Ovary (tissue), 3 donors: ENCODE measurements around the gene TRIM46.

Experiments
- POLR2A ChIP-seq: fragments of 450-650 bp; IDR thresholded peaks from one replicate; pipeline ENCODE4 v1.6.1; 2017; ENCODE audit warnings: antibody characterized with exemption, mild to moderate bottlenecking, moderate library complexity
- TF ChIP-seq, protein P1 (sequence below), 3 donors: fragments of 450-650 bp in 2 of 3; fragments of 200-600 bp in 1 of 3; IDR thresholded peaks; one replicate each; pipeline versions ENCODE4 v1.5.1 to v1.8.0; 2016 to 2022; ENCODE audit warnings: antibody characterized with exemption in 3 of 3, mild to moderate bottlenecking in 1 of 3
- donor health status: DM: no; HTN: no; CAD: no.

DNA sequence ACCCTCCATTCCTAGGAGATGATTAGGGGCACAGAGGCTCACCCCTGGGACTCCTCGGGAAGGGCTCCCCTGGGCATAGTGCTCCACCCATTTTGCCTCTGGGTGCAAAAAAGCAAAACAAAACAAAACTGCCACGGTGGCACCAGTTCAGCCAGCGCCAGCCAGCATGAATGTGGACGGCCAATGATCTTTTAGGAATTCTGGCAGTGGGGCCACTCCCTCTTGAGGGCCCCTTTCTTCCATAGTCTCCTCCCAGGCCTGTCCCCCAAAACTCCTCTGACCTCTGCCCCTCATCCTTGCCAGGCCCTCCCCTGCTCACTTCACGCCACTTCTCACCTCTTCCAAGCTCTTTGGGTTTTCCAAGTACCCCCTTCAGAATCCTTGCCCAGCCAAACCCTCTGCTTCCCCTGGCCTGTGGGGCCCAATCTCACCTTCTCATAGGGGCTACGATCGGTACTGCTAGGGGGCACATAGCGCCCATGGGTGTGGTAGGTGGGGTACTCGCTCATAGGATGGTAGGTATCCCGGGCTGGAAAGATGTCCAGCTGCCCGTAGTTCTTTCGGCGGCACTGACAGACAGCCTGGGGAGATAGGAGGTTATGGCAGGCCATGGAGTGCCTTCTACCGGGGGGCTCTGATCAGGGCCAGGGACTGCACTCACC is 13.3 kb downstream of the TRIM46 start:
- no peak for TF ChIP-seq POLR2A
- TF ChIP-seq, protein P1, sequence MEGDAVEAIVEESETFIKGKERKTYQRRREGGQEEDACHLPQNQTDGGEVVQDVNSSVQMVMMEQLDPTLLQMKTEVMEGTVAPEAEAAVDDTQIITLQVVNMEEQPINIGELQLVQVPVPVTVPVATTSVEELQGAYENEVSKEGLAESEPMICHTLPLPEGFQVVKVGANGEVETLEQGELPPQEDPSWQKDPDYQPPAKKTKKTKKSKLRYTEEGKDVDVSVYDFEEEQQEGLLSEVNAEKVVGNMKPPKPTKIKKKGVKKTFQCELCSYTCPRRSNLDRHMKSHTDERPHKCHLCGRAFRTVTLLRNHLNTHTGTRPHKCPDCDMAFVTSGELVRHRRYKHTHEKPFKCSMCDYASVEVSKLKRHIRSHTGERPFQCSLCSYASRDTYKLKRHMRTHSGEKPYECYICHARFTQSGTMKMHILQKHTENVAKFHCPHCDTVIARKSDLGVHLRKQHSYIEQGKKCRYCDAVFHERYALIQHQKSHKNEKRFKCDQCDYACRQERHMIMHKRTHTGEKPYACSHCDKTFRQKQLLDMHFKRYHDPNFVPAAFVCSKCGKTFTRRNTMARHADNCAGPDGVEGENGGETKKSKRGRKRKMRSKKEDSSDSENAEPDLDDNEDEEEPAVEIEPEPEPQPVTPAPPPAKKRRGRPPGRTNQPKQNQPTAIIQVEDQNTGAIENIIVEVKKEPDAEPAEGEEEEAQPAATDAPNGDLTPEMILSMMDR (IDR thresholded peaks at IDR 0.05): no peak
